HG02623 (cell line): ENCODE measurements around the gene EPHA2.

Experiments used
- ATAC-seq: cut with Tn5 transposase; IDR thresholded peaks from one replicate; pipeline ENCODE4 v1.9.1; 2021; ENCODE audit warnings: moderate library complexity; ENCODE audit not compliant: unreplicated experiment

EPHA2 gene

GRCh38 chr1:16138772-16139221, 17.1 kb downstream of the EPHA2 start:
- no peak for ATAC-seq

GRCh38 chr1:16137890-16138467, 17.9 kb downstream of the EPHA2 start:
- no peak for ATAC-seq

- no peak for ATAC-seq
Observed at GRCh38 chr1:16135501-16135900, 20.4 kb downstream of the EPHA2 start.

- no peak for ATAC-seq
Observed at GRCh38 chr1:16134906-16135305, 21.0 kb downstream of the EPHA2 start.

- ATAC-seq = no peak
Observed at GRCh38 chr1:16134066-16134801, 21.6 kb downstream of the EPHA2 start.

- no peak for ATAC-seq
Observed at GRCh38 chr1:16133007-16133961, 22.6 kb downstream of the EPHA2 start.

- ATAC-seq = no peak
Observed at GRCh38 chr1:16132325-16132785, 23.5 kb downstream of the EPHA2 start.

- no peak for ATAC-seq
Observed at GRCh38 chr1:16131636-16132324, 24.1 kb downstream of the EPHA2 start.

- no peak for ATAC-seq
Observed at GRCh38 chr1:16130827-16131226, 25.0 kb downstream of the EPHA2 start.

GRCh38 chr1:16129921-16130543, 25.8 kb downstream of the EPHA2 start:
- no peak for ATAC-seq

- ATAC-seq = no peak
Observed at GRCh38 chr1:16129316-16129715, 26.6 kb downstream of the EPHA2 start.

GRCh38 chr1:16128338-16128741, 27.5 kb downstream of the EPHA2 start:
- no peak for ATAC-seq

GRCh38 chr1:16127676-16128337, 28.1 kb downstream of the EPHA2 start:
- ATAC-seq = no peak

GRCh38 chr1:16126743-16127515, 28.9 kb downstream of the EPHA2 start:
- ATAC-seq = no peak

- ATAC-seq = no peak
Observed at GRCh38 chr1:16126160-16126559, 29.7 kb downstream of the EPHA2 start.

- ATAC-seq = no peak
Observed at GRCh38 chr1:16125483-16125882, 30.4 kb downstream of the EPHA2 start.

- ATAC-seq = no peak
Observed at GRCh38 chr1:16125088-16125470, 30.8 kb downstream of the EPHA2 start.

GRCh38 chr1:16124377-16125087, 31.3 kb downstream of the EPHA2 start:
- no peak for ATAC-seq
